DND-41 (cell line): ENCODE data around the gene SLC66A2.

Source experiments
- ATAC-seq: fragments of 200-7000 bp; cut with Tn5 transposase; 3 replicates; pipeline ENCODE4 v1.9.1; 2021; ENCODE audit warnings: low read depth; ENCODE audit not compliant: insufficient read depth
- DNase-seq: peaks from one replicate; pipeline ENCODE4 v3.0.0-alpha.2; 2020
- H2AFZ ChIP-seq: 2 replicates; pipeline ENCODE4 v1.6.0; 2012; ENCODE audit warnings: low read depth, low read length
- H3K27ac ChIP-seq: 2 replicates; pipeline ENCODE4 v1.5.1; 2012; ENCODE audit warnings: low read length, inconsistent platforms
- H3K27me3 ChIP-seq: fragments of 200-600 bp; sonication (generic); 2 replicates; pipeline ENCODE4 v1.6.0; 2012; ENCODE audit warnings: low read length, mild to moderate bottlenecking, inconsistent platforms; ENCODE audit not compliant: insufficient read depth, poor library complexity
- H3K36me3 ChIP-seq: 2 replicates; pipeline ENCODE4 v1.5.1; 2012; ENCODE audit warnings: low read length, inconsistent platforms; ENCODE audit not compliant: insufficient read depth
- H3K4me1 ChIP-seq: 2 replicates; pipeline ENCODE4 v1.5.1; 2012; ENCODE audit warnings: mild to moderate bottlenecking, low read length; ENCODE audit not compliant: insufficient read depth
- H3K4me2 ChIP-seq: 2 replicates; pipeline ENCODE4 v1.6.0; 2012; ENCODE audit warnings: mild to moderate bottlenecking, moderate library complexity, low read length, inconsistent platforms; ENCODE audit not compliant: insufficient read depth
- H3K4me3 ChIP-seq, 2 experiments: fragments of 200-600 bp in 1 of 2; shearing (Covaris generic) in 1 of 2; 2 replicates each; pipeline ENCODE4 v1.5.1; 2012 to 2016; ENCODE audit warnings: inconsistent platforms in 2 of 2, low read length in 2 of 2, mild to moderate bottlenecking in 2 of 2, low read depth in 1 of 2, moderate library complexity in 1 of 2
- H3K79me2 ChIP-seq: 2 replicates; pipeline ENCODE4 v1.6.0; 2012; ENCODE audit warnings: low read length, inconsistent platforms; ENCODE audit not compliant: insufficient read depth
- H3K9ac ChIP-seq: 2 replicates; pipeline ENCODE4 v1.6.0; 2012; ENCODE audit warnings: low read depth, mild to moderate bottlenecking, inconsistent platforms, low read length, moderate library complexity
- H3K9me3 ChIP-seq: 2 replicates; pipeline ENCODE4 v1.5.1; 2012; ENCODE audit warnings: low read length, moderate library complexity, mild to moderate bottlenecking, inconsistent platforms; ENCODE audit not compliant: insufficient read depth, severe bottlenecking
- H4K20me1 ChIP-seq: 2 replicates; pipeline ENCODE4 v1.6.0; 2012; ENCODE audit warnings: low read length; ENCODE audit not compliant: insufficient read depth
- CTCF ChIP-seq: IDR thresholded peaks from 2 replicates; pipeline ENCODE4 v1.5.1; 2012; ENCODE audit warnings: borderline replicate concordance, low read length, moderate library complexity, mild to moderate bottlenecking; ENCODE audit not compliant: poor library complexity, severe bottlenecking; ENCODE audit errors: extremely low read depth
- EZH2 ChIP-seq: IDR thresholded peaks from 3 replicates; pipeline ENCODE4 v1.6.1; 2012; ENCODE audit warnings: borderline replicate concordance, low read depth, mild to moderate bottlenecking, moderate library complexity, low read length, inconsistent platforms; ENCODE audit not compliant: severe bottlenecking

SLC66A2 gene

DNA sequence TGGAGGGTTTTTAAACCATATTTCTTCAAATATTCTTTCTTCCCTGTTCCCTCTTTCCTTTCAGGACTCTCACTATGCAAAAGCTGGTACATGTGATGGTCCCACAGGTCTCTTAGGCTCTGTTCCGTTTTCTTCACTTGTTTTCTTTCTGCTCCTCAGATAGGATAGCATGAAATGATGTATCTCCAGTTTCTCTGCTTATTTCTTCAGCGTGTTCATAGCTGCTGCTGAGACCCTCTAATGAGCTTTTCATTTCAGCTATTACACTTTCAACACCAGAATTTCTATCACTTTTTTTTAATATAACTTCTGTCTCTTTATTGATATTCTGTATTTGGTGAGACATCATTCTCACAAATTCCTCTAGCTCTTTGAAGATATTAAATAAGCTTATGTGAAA, 89.8 kb downstream of the SLC66A2 start:
- Histone ChIP-seq H3K9ac (no peak overlapping the region), H3K36me3 (no peaks in the 10 kb centered on the region), H3K4me3 (no peak overlapping the region), H3K4me2 (no peak overlapping the region), H2AFZ (no peak overlapping the region), H3K27me3 (no peaks in the 10 kb centered on the region), H3K27ac (no peak overlapping the region), H4K20me1 (no peaks in the 10 kb centered on the region), H3K79me2 (no peaks in the 10 kb centered on the region), H3K4me1 (no peaks in the 10 kb centered on the region), H3K9me3 (no peaks in the 10 kb centered on the region)
- no peak for ATAC-seq
- no peak for TF ChIP-seq EZH2
- no peak for TF ChIP-seq CTCF
- no peak for DNase-seq

DNA sequence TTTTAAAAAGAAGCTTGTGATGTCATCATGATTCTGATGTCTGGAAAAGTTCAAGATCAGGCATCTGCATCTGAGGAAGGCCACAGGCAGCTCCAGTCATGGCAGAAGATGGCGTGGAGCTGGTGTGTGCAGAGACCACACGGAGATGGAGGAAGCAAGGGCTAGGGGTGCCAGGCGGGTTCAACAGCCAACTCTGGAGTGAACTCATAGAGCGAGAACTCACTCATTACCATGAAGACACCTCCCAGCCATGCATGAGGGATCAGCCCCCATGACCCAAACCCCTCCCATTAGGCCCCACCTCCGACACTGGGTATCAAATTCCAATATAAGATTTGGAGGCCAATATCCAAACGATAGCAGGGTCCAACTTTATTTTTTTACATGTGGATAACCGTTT, 92.1 kb downstream of the SLC66A2 start:
- ATAC-seq (no peak), DNase-seq (no peak)
- no peak overlapping the region for H3K9ac ChIP-seq
- H3K79me2 ChIP-seq, result no peaks in the 10 kb centered on the region
- H3K27me3 ChIP-seq, result no peaks in the 10 kb centered on the region
- no peak overlapping the region for H3K27ac ChIP-seq
- peaks cover 4% of the 10 kb centered on the region; the same call in 1 of the 2 replicates for H3K4me1 ChIP-seq
- H3K9me3 ChIP-seq, result no peaks in the 10 kb centered on the region
- no peaks in the 10 kb centered on the region for H3K36me3 ChIP-seq
- H4K20me1 ChIP-seq, result no peaks in the 10 kb centered on the region
- no peak overlapping the region for H3K4me3 ChIP-seq
- TF ChIP-seq EZH2 (no peak), CTCF (no peak)
- no peak overlapping the region for H2AFZ ChIP-seq
- H3K4me2 ChIP-seq, result no peak overlapping the region

GRCh38 chr18:79857082-79857671, 94.3 kb downstream of the SLC66A2 start:
- Histone ChIP-seq H3K4me3 (no peak overlapping the region), H3K27me3 (no peaks in the 10 kb centered on the region), H4K20me1 (no peaks in the 10 kb centered on the region), H3K36me3 (no peaks in the 10 kb centered on the region), H3K4me2 (no peak overlapping the region), H3K27ac (no peak overlapping the region), H3K79me2 (no peaks in the 10 kb centered on the region), H3K4me1 (peaks cover 4% of the 10 kb centered on the region; the same call in 1 of the 2 replicates), H3K9ac (no peak overlapping the region), H3K9me3 (no peaks in the 10 kb centered on the region), H2AFZ (no peak overlapping the region)
- ATAC-seq (peak; percentile 27; the same call in 1 of the 3 replicates), DNase-seq (no peak)
- TF ChIP-seq EZH2 (no peak), CTCF (no peak)
